ENCODE measurements around the gene CFAP74.

The CFAP74 gene

GRCh38 chr1:2018217-2019171, 14.9 kb upstream of the CFAP74 start:
- Histone ChIP-seq H3K9ac (ENCODE audit: low read depth, low read length) (no peak overlapping the region), H2AFZ (ENCODE audit: low read depth, low read length) (no peak overlapping the region), H3K4me2 (ENCODE audit: insufficient read depth, low read length) (no peak overlapping the region), H3K36me3 (ENCODE audit: insufficient read depth, low read length) (no peaks in the 10 kb centered on the region), H4K20me1 (ENCODE audit: insufficient read depth, low read length) (no peaks in the 10 kb centered on the region; the same call in 1 of the 2 replicates), H3K4me3 (ENCODE audit: low read depth in 1 of 2, low read length in 2 of 2) (no peak overlapping the region), H3K27me3 (ENCODE audit: insufficient read depth, low read length, poor library complexity) (no peaks in the 10 kb centered on the region), H3K79me2 (ENCODE audit: insufficient read depth, low read length) (no peaks in the 10 kb centered on the region), H3K4me1 (ENCODE audit: insufficient read depth, low read length) (no peaks in the 10 kb centered on the region), H3K27ac (ENCODE audit: low read length) (no peak overlapping the region), H3K9me3 (ENCODE audit: insufficient read depth, low read length, severe bottlenecking) (no peaks in the 10 kb centered on the region)
- DNase-seq: no peak
- TF ChIP-seq EZH2 (IDR thresholded peaks at IDR 0.05; ENCODE audit: borderline replicate concordance, low read depth, low read length, severe bottlenecking): no peak
- no peak for TF ChIP-seq CTCF (IDR thresholded peaks at IDR 0.05; ENCODE audit: borderline replicate concordance, extremely low read depth, low read length, poor library complexity, severe bottlenecking)
- ATAC-seq (ENCODE audit: insufficient read depth, low read depth): no peak

GRCh38 chr1:2016123-2016522, 12.5 kb upstream of the CFAP74 start:
- H3K9me3 ChIP-seq (ENCODE audit: insufficient read depth, low read length, severe bottlenecking): no peaks in the 10 kb centered on the region
- no peak overlapping the region for H3K9ac ChIP-seq (ENCODE audit: low read depth, low read length)
- H2AFZ ChIP-seq (ENCODE audit: low read depth, low read length): no peak overlapping the region
- no peaks in the 10 kb centered on the region for H3K36me3 ChIP-seq (ENCODE audit: insufficient read depth, low read length)
- no peak overlapping the region for H3K27ac ChIP-seq (ENCODE audit: low read length)
- DNase-seq (no peak), ATAC-seq (ENCODE audit: insufficient read depth, low read depth) (no peak)
- H3K4me2 ChIP-seq (ENCODE audit: insufficient read depth, low read length): no peak overlapping the region
- H3K27me3 ChIP-seq (ENCODE audit: insufficient read depth, low read length, poor library complexity): no peaks in the 10 kb centered on the region
- no peak overlapping the region for H3K4me3 ChIP-seq (ENCODE audit: low read depth in 1 of 2, low read length in 2 of 2)
- no peak for TF ChIP-seq EZH2 (IDR thresholded peaks at IDR 0.05; ENCODE audit: borderline replicate concordance, low read depth, low read length, severe bottlenecking)
- TF ChIP-seq CTCF (IDR thresholded peaks at IDR 0.05; ENCODE audit: borderline replicate concordance, extremely low read depth, low read length, poor library complexity, severe bottlenecking): no peak
- H3K4me1 ChIP-seq (ENCODE audit: insufficient read depth, low read length): no peaks in the 10 kb centered on the region
- H3K79me2 ChIP-seq (ENCODE audit: insufficient read depth, low read length): no peaks in the 10 kb centered on the region
- H4K20me1 ChIP-seq (ENCODE audit: insufficient read depth, low read length): no peaks in the 10 kb centered on the region; the same call in 1 of the 2 replicates

- H3K36me3 ChIP-seq (ENCODE audit: insufficient read depth, low read length): no peaks in the 10 kb centered on the region
- no peak for DNase-seq
- H3K9me3 ChIP-seq (ENCODE audit: insufficient read depth, low read length, severe bottlenecking): no peaks in the 10 kb centered on the region
- H3K79me2 ChIP-seq (ENCODE audit: insufficient read depth, low read length): no peaks in the 10 kb centered on the region
- no peak for ATAC-seq (ENCODE audit: insufficient read depth, low read depth)
- no peak overlapping the region for H3K4me2 ChIP-seq (ENCODE audit: insufficient read depth, low read length)
- no peaks in the 10 kb centered on the region; the same call in 1 of the 2 replicates for H4K20me1 ChIP-seq (ENCODE audit: insufficient read depth, low read length)
- H3K4me1 ChIP-seq (ENCODE audit: insufficient read depth, low read length): no peaks in the 10 kb centered on the region
- no peak overlapping the region for H2AFZ ChIP-seq (ENCODE audit: low read depth, low read length)
- TF ChIP-seq CTCF (IDR thresholded peaks at IDR 0.05; ENCODE audit: borderline replicate concordance, extremely low read depth, low read length, poor library complexity, severe bottlenecking) (no peak), EZH2 (IDR thresholded peaks at IDR 0.05; ENCODE audit: borderline replicate concordance, low read depth, low read length, severe bottlenecking) (no peak)
- H3K27me3 ChIP-seq (ENCODE audit: insufficient read depth, low read length, poor library complexity): no peaks in the 10 kb centered on the region
- H3K4me3 ChIP-seq (ENCODE audit: low read depth in 1 of 2, low read length in 2 of 2): no peak overlapping the region
- no peak overlapping the region for H3K9ac ChIP-seq (ENCODE audit: low read depth, low read length)
- H3K27ac ChIP-seq (ENCODE audit: low read length): no peak overlapping the region
Measured at GRCh38 chr1:2014741-2015735, 11.5 kb upstream of the CFAP74 start.

Measured in DND-41 (cell line).